22Rv1 (cell line): Measurements from ENCODE around the gene TTYH1.

Source experiments
- H3K27ac ChIP-seq: fragments of 450-650 bp; 2 replicates; pipeline ENCODE4 v1.5.1; 2017
- CTCF ChIP-seq: fragments of 450-650 bp; IDR thresholded peaks from 2 replicates; pipeline ENCODE4 v1.5.1; 2017; ENCODE audit warnings: mild to moderate bottlenecking
- ZFX ChIP-seq: fragments of 450-650 bp; IDR thresholded peaks from 2 replicates; pipeline ENCODE4 v1.6.1; 2017; ENCODE audit warnings: antibody characterized with exemption, borderline replicate concordance

The TTYH1 gene

GRCh38 chr19:54426291-54426931, 11.1 kb downstream of the TTYH1 start:
- H3K27ac ChIP-seq, result no peak overlapping the region

GRCh38 chr19:54427586-54427985, 12.3 kb downstream of the TTYH1 start:
- TF ChIP-seq ZFX (no peak), CTCF (no peak)
- H3K27ac ChIP-seq, result no peak overlapping the region

More at GRCh38 chr19:54426291-54426931, 11.1 kb downstream of the TTYH1 start:
- TF ChIP-seq ZFX (no peak), CTCF (no peak)

GRCh38 chr19:54428323-54429175, 13.3 kb downstream of the TTYH1 start:
- no peak overlapping the region for H3K27ac ChIP-seq

GRCh38 chr19:54429176-54429495, 13.9 kb downstream of the TTYH1 start:
- TF ChIP-seq CTCF, result no peak
- TF ChIP-seq ZFX, result no peak
- no peak overlapping the region for H3K27ac ChIP-seq

More at GRCh38 chr19:54428323-54429175, 13.3 kb downstream of the TTYH1 start:
- TF ChIP-seq ZFX, result no peak
- no peak for TF ChIP-seq CTCF

- TF ChIP-seq ZFX (no peak), CTCF (no peak)
- no peak overlapping the region for H3K27ac ChIP-seq
These were observed 14.4 kb downstream of the TTYH1 start for GRCh38 chr19:54429545-54430227.

- H3K27ac ChIP-seq, result peak overlapping the region; percentile 82
- TF ChIP-seq ZFX (no peak), CTCF (peak; percentile 66)
These were observed 15.3 kb downstream of the TTYH1 start for GRCh38 chr19:54430306-54431254.
